T-helper 1 cell treated with Interleukin-12 subunit alpha and Interleukin-12 subunit beta and Interleukin-4 antibody, amounts not matched to agents 30 ng/mL and 1 ng/mL, for 36 hours (primary cell): ENCODE results near the gene SLC13A5. TPM values are rescaled to one million over a fixed set of nuclear protein-coding genes. Genes with fewer than 3 reads are reported as not detected.
"Not testable (repeated sequence)": the region's sequence is repeated elsewhere in the genome, so short reads cannot be mapped to it uniquely, and the experiment has no call there.

Experiments used
- intact Hi-C: fragments of 100-400 bp; cut with micrococcal nuclease; formaldehyde crosslinking; loops from one replicate; pipeline ENCODE4 v1.15.1; 2024
- total RNA-seq: library from RNA; stranded (reverse); gene quantifications from 2 replicates; pipeline ENCODE4 v1.2.3, GENCODE V29; 2022

Gene SLC13A5
- total RNA-seq, 1 donor from 2014 or later, result not detected

DNA sequence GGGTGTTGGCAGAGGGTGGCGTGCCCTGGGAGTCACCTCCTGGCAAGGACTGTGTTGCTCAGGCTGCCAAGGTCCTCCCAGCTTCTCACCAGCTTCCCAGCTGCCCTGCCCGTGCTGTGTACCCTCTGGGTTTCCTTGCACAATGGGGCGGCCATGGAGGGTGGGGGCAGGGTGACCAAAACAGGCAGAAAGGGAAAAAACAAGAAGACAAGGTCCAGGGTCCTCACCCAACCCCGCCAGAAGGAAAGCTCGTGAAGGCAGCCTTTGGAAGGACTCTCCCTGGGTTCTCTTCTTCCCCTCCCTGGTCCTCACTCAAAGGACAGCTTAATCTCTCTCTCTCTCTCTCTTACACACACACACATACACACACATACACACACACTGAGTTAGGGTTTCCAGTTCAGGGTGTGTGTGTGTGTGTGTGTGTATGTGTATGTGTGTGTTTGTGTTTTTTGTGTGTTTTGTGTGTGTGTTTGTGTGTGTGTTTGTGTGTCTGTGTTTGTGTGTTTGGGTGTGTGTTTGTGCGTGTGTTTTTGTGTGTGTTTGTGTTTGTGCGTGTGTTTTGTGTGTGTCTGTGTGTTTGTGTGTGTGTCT lies 2.0 kb downstream of the SLC13A5 start:
- intact Hi-C loops, result no loop called here

DNA sequence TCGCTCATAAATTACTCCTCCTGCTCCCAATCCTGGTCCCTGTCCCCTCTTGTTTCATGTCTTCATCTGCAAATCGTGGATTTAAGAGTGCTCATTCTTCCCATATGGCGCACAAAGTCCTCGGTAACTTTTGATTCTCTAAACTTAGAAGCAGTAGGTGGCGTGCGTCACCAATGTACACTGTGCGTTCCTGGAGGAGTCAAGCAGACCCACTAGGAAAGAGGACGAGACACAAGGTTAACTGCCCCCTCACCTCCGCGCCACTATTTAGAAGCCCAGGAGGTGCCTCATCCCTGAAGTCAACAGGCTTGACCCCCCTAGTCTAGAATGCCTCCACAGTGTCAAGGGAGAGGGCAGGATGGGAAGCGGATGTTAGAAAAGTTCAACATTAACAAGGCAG lies 2.9 kb downstream of the SLC13A5 start:
- intact Hi-C loops, result no loop called here

DNA sequence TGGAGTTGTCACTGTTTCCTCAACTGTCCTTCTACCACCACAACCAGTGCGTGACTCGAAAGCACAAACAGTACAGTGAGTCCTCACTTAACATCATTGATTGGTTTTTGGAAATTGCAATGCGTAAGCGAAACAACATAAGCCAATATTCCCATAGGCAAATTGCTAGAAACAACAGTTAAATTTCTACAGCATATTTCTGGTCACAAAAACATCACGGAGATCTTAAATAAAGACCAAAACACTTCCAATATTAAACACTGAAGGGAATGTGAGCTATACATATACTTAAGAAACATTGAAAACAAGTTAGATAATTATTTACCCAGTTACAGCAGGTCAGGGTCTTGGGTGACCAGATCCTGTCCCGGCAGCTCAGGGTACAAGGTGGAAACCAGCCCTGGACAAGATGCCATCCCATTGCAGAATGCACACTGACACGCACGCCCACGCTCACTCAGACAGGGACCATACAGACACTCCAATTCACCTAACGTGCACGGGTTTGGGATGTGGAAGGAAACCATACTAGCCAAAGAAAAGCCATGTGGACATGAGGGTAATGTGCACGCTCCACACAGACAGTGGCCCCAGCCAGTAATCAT lies 4.7 kb downstream of the SLC13A5 start:
- intact Hi-C loops, result no loop called here

DNA sequence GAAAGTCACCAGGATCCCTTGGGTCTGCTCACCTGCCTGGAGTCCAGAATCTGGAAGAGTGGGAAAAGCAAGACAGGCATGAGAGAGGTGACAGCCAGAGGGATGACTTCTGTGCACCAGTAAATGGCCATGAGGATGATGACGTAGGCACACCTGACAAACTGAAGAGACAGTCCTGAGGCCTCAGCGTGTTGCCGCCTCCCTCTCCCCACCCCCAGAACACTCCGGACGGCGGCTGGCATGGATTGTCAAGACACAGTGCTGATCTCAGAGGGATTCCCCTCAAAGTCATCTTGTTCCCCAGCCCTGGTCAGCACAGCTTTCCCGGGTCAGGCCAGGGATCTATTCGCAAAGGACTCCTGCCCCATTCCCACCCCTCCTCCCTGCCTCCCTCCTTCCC lies 6.2 kb downstream of the SLC13A5 start:
- intact Hi-C loops, result no loop called here

DNA sequence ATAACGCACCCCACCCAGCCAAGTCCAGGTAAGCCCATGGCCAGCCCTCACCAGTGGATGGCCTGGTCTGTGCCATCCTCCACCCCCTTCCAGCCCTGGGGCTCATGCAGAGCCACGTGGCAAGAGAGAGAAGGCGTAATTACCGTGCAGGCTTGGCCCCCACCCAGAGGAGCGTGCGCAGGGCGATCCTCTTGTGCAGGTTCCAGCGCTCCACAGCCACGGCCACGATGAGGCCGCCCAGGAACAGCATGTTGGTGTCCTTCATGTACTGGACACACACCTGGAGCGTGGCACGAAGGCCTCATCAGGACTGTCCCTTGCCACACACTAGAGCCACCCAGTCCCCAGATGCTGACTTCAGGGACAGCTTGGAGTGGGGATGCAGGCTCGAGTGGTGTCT lies 6.7 kb downstream of the SLC13A5 start:
- intact Hi-C loops, result no loop called here

DNA sequence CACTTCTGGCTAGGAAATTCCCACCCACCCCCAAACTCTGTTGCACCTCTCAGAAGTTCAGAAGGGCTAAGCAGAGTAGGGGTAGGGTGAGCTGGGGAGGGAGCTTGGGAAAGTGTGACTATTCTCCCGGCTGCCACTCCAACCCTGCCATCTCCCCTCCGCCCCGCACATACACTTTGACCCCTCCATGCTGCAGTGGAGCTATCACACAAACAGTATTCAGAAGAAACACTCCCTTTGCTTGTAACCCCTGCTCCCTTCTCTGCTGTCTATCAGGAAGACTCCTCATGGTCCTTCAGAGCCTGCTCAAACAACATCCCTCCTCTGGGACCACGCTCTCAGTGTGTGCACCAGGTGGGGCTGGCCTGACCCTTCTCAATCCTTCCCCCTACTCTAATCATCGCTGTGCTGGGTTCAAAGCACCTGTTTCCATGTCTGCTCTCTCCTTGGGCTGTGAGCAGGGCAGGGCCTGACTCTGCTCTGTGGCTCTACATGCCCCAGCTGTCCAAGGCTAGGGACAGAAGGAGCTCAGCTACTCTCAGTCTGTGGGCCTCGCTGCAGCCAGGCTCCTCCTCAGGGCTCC lies 8.6 kb downstream of the SLC13A5 start:
- intact Hi-C loops, result no loop called here

DNA sequence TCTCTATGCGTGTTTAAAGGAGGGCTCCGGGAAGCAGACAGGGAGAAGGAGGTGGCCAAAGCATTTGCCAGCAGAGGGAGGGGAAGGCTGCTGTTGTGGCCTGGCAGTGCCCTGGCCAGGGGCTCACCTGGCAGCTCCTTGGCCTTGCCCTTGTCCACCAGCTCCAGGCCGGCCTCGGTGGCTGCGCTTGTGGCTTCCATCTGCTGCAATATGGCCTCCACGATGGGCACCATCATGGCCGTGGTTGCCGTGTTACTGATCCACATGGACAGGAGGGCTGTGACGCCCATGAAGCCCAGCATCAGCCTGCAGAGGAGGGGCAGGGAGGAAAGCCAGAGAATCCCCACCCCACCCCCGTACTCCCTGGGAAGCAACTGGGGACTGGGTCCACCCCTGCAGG lies 9.4 kb downstream of the SLC13A5 start:
- intact Hi-C loops, result no loop called here

DNA sequence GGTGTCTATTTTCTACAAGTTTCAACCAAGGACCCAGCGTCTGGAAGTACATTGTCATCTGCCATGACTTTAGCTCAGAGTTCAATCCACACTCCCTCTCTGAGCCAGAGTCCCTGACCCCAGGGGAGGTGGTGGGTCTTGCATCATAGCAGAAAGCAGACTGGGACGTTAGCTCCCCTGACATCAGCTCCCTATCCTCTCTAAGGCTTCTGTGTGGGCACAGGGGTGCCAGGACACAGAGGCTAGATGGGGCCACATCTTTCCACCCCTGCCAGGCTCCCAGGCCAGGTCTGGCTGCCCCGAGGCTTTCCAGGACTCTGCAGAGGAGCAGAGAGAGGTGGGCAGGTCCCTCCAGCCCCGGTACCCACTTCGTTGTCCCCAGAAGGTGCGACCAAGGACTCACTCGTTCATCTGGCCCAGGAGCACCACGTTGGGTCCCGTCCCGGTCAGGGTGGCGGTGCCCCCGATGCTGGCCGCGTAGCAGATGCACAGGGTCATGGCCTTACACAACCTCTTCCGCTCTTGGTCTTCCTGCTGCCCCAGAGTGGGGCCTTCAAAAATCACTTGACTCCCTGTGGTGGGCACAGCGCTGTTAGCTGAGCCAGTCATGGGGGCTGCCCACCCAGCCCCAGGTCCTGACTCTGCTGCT lies 10.5 kb downstream of the SLC13A5 start:
- intact Hi-C loops, result no loop called here

DNA sequence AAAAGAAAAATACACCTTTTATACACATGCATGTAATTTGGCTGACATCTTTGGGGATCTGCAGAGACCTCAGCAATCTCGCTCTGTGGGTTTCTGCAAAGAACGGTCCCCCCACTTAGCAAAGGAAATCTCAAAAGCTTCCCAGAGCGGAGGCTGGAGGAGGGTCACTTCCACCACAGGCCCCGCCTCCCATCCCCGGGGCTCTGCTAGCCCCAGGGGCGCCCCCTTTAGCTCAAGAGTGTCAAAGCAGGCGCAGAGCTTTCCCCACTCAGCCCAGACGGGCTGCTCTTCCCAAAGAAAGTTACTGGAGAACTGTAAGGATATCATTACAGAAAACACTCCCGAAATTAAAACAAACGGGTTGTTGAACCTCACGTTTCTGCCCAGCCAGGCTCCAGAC lies 11.4 kb downstream of the SLC13A5 start:
- intact Hi-C loops, result no loop called here

DNA sequence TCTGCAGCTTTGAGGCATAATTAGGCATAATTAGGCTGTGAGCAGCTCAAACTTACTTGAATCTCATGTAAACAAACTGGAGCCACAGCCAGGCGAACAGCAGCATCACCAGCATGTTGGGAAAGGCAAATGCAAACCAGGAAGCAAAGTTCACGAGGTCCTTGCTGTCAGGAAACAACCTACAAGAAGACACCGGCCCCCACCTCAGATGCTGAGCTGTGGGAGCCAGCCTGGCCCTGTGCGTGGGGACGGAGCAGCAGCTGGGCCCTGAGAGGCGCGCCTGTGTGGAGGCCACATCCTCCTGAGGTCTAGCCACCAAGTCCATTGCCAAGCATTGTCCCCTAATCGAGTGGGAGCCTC lies 12.2 kb downstream of the SLC13A5 start:
- intact Hi-C loops, result no loop called here

DNA sequence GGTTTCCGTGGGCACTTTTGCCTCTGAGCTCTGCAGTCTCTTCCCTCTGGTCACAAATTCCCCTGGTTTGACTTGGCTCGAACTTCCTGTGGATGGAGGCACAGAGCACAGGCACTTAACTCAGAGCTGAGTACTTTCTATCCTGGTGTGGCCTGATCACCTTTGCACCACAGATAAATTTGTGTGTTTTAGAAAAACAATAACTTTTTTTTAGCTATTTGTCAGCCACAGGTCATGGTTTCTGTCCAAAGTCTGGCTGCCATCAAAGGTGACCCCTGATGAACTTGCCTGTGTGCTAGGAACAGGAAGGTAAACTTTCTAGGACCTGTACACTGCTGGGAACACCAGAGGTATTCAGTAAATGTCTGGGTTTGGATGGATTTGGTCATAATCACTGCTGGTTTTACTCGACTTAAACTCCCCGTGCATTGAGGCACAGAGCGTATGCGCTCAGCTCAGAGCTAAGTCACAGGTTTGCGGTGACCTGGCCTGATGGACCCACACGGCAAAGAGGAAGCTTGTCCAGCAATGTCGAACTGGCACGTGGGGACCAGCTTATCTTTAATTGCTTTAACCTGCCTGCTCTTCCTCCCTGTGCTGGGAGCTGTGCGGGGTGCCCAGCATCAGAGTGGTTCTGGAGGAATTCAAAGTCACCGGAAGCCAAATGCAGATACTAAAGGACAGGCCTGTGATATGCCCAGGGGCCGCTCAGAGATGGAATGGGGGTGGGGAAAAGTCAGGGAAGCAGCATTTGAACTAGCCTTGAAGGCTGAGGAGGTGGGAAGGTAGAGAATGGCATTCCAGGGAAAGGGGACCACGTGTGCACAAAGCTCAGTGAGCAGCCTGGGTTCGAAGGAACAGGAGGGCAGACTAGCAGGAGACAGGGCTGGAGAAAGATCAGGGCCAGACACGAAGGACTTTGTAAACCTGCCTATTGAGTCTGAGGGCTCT lies 12.9 kb downstream of the SLC13A5 start:
- intact Hi-C loops, result no loop called here

DNA sequence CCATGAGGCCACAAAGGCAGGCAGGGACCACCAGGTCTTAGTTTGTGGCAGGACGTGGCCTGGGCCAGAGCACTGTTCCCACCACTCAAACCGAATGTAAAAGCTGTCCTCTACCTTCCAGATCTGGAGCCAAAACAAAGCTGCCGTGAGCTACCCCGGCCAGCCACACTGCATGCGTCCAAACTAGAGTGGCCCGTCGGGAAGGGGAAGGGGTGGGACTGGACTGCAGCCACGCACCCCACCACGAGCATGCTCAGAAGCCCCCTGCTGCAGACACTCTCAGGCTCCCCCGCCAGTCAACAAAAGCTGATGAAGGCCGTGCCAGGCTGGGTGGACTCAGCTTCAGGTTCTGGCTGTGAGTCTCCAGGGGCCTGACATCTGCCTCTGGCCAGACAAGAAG lies 15.2 kb downstream of the SLC13A5 start:
- intact Hi-C loops, result no loop called here

DNA sequence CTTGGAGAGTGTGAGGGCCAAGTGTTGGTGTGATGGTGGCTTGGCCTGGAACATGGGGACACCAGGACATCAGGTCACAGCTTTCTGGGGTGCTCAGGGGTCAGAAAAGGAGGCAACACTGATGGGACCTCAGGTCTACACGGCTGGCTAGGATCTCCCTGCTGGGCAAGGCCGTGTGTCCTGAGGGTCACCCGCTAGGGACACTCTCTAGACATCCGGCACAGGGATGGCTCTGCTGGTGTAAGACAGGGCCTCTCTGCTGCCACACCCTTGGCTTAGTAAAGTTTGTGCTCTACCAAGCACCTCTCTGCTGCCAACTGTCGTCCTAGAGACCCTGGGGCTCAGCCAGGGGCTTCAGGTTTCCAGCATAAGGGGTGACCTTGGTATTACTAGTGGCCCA lies 16.3 kb downstream of the SLC13A5 start:
- intact Hi-C loops, result no loop called here

DNA sequence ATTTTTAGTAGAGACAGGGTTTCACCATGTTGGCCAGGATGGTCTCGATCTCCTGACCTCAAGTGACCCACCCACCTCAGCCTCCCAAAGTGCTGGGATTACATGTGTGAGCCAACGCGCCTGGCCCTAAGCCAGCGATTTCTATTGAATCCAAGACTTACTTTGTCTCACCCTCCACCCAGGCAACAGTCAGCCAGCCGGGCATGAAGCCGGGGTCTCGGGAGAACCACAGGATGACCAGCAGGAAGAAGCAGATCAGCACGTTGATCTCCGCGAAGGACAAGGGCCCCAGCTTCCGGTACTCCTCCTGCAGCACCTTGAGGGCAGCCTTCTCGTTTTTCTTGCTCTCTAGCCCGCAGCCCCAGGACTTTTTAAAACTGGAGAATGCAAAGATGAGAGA lies 17.6 kb downstream of the SLC13A5 start:
- intact Hi-C loops, result no loop called here

DNA sequence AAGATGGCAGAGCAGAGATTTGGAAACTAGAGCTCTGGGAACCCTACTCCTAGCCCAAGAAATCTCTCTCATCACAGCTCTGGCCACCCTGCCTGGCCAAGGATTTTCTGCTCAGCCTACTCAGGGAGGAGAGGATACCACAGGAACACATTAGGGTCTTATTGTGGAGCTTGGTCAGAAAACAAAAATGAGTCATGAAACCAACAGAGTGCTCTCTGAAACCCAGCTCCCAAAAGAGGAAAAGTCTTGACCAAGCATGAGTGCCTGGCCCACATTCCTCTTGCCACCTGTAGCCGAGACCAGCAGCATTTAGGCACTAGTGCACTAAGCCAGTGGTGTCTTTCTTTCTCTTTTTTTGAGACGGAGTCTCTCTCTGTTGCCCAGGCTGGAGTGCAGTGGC lies 18.1 kb downstream of the SLC13A5 start:
- intact Hi-C loops, result no loop called here

DNA sequence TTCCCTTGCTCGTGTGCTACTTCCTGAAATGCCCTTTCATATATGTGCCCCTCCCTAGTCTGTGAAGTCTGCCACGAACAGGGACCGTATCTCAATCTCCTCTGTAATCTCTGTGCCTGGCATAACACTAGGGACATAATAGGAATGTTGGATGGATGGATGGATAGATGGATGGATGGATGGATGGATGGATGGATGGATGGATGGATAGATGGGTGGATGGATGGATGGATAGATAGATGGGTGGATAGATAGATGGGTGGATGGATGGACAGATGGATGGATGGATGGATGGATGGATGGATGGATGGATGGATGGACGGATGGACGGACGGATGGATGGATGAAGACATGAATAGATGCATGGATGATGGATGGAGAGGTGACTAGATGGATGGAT lies 21.2 kb downstream of the SLC13A5 start:
- intact Hi-C loops, result not testable (repeated sequence)

DNA sequence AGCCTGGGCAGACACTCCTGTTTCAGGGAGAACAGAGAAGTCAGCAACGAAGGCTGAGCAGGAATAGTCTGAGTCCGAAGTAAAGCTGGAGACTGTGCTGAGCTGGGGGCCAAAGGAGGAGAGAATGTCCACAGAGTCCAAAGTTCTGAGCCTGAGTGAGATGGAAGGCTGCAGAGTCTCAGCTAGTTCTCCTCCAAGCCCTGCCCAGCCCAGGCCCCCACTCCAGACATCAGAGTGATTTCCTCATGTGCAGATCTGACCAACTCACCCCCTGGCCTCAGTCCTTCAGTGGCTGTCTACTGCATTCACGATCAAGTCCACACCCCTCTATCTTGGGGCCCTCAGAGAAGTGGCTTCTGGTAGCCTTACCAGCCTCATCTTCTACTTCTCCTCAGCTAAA lies 21.6 kb downstream of the SLC13A5 start:
- intact Hi-C loops, result no loop called here

DNA sequence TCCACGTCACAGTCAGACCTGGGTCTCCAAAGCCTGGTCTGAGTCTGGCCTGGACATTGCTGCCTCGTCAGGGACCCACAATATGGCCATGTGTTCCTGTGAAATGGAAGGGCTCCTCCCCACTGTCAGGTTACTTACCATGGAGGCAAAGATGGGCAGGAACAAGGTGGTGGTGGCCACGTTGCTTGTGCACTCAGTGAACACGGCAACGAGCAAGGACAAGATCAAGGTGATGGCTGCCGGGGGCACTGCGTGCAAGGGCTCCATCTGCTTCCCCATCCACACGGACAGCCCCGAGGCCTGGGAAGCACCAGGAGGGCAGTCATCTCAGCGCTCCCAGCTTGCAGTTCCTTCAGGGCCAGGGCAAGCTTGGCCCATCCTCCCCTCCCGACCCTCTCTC lies 22.5 kb downstream of the SLC13A5 start:
- intact Hi-C loops, result no loop called here

DNA sequence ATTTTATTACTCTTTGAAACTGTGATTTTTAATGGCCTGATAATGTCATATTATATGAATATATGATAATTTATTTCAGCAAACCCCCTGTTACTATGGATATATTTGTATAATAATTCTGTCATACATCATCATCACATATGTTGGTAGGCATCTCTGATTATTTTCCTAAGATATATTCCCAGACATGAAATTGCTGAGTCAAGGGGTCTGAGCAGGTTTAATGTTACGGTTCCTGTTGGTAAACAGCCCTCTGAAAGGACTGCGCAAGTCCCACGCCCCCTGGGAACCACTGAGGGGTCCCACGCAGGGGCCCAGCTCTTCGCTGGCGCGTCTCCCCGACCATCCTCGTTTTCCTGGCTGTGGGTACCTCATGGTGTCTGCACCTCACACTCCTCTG lies 24.2 kb downstream of the SLC13A5 start:
- intact Hi-C loops, result no loop called here

DNA sequence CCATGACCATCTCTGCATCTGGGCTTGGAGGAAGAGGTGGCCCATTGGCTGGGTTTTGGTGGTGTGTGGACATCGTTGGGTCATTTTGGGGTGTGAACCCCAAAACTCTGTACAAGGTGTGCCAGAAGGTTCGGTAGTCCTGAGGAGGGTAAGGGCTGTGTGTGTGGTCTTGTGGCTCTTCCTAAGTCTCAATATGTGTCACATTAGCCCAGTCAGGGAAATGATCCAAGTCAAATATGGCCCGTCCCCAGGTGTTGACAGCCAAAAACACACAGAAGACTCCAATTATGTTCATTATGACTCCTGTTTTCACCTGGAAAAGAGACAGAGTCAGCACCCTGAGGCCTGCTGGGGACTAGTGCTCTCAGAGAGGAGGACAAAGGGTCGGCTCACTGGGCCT lies 27.1 kb downstream of the SLC13A5 start:
- intact Hi-C loops, result no loop called here

DNA sequence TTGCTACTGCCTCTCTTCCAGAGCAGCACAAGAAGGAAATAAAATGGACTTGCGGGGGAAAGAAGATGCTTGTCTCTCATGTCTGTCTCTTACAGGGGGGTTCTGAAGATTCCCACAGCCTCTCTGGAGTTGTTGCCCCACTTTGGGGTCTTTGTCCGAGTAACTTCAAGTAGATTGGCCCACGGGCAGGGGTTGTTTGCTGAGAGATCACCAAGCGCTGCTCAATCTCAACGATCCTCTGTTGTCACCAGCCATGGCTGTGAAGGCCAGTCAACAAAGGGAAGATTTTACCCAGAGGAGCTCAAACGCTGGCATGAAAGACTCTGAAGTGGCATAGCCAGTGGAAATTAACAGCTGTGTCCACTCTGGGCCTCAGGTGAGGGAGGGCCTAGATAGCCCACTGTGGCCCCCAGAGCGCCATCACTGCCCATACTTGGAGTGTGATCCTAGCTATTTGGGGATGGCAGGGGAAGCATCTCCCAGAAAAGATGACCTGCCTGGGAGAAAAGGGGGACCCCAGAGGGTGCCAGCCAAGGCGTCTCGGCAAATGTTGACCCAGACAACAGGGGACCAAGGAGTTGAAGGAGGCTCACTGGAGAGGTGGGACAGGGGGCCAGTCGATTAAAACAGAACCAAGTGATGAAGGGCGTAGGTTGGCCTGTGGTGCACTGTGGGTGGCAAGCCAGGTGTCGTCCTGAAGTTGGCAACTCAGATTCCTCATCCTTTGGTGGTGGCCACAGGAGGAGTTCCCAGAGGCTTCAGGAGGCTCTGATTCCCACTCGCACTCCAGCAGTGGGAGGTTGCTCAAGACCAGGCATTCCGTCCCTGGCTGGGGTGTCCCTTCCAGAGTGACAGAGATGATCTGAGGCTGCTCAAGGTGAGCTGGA lies 28.0 kb downstream of the SLC13A5 start:
- intact Hi-C loops, result no loop called here
